ENCODE measurements around the gene SEMA5B.

DNA sequence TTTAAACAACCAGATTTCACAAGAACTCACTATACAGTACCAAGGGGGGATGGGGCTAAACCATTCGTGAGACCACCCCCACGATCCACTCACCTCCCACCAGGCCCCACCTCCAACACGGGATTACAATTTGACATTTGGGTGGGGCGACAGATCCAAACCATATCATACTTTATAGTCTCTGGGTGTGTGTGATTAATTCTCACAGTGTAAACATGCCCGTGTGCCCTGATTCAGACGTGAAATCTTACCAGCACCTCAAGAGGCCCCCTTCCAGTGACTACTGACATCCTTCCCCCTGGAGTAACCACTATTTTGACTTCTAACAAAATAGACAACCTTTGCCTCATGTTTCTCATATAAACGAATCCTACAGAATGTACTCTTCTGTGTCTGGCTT is 34.3 kb upstream of the SEMA5B start:
- TF ChIP-seq SIN3A (IDR thresholded peaks at IDR 0.05; ENCODE audit: borderline replicate concordance, insufficient read depth, low read length) (no peak), POLR2AphosphoS5 (IDR thresholded peaks at IDR 0.05; ENCODE audit: low read depth, low read length) (no peak), TAF1 (IDR thresholded peaks at IDR 0.05; ENCODE audit: borderline replicate concordance, insufficient read depth, low read length) (no peak)
- TF ChIP-seq, protein P1, sequence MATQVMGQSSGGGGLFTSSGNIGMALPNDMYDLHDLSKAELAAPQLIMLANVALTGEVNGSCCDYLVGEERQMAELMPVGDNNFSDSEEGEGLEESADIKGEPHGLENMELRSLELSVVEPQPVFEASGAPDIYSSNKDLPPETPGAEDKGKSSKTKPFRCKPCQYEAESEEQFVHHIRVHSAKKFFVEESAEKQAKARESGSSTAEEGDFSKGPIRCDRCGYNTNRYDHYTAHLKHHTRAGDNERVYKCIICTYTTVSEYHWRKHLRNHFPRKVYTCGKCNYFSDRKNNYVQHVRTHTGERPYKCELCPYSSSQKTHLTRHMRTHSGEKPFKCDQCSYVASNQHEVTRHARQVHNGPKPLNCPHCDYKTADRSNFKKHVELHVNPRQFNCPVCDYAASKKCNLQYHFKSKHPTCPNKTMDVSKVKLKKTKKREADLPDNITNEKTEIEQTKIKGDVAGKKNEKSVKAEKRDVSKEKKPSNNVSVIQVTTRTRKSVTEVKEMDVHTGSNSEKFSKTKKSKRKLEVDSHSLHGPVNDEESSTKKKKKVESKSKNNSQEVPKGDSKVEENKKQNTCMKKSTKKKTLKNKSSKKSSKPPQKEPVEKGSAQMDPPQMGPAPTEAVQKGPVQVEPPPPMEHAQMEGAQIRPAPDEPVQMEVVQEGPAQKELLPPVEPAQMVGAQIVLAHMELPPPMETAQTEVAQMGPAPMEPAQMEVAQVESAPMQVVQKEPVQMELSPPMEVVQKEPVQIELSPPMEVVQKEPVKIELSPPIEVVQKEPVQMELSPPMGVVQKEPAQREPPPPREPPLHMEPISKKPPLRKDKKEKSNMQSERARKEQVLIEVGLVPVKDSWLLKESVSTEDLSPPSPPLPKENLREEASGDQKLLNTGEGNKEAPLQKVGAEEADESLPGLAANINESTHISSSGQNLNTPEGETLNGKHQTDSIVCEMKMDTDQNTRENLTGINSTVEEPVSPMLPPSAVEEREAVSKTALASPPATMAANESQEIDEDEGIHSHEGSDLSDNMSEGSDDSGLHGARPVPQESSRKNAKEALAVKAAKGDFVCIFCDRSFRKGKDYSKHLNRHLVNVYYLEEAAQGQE (IDR thresholded peaks at IDR 0.05; ENCODE audit: insufficient read depth in 1 of 2, low read depth in 2 of 2, low read length in 2 of 2): no peak

Data from PFSK-1 (cell line).